ENCODE data around the gene TSN. TPM values are rescaled to one million over a fixed set of nuclear protein-coding genes. Genes with fewer than 3 reads are reported as not detected.

TSN gene
- total RNA-seq, 2 donors from 2014 or later, result 33.5 to 34.3 TPM

DNA sequence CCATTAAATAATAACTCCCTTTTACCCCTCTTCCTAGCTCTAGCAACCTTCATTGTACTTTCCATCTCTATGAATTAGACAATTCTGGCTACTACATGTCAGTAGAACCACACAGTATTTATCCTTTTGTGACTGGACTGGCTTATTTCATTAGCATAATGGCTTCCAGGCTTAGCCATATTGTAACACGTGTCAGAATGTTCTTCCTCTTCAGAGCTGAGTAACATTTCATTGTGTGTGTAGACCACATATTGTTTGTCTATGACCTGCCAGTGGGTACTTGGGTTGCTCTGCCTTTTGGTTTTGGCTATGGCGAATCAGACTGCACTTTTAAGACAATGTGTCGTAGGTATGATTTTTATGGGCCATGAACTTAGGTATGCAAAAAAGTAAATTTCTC is 20.9 kb downstream of the TSN start:
- Histone ChIP-seq H3K4me3 (no peak overlapping the region), H3K27ac (no peak overlapping the region), H3K9me3 (no peaks in the 10 kb centered on the region), H3K36me3 (no peaks in the 10 kb centered on the region), H3K4me1 (ENCODE audit: control insufficient read depth in 1 of 2, low read depth in 2 of 2) (no peaks in the 10 kb centered on the region), H3K27me3 (replicated peaks; ENCODE audit: insufficient read depth) (no peaks in the 10 kb centered on the region)
- ATAC-seq (ENCODE audit: insufficient number of reproducible peaks, low FRiP score, low read depth), result no peak
- DNase-seq (ENCODE audit: low spot score), result no peak
- TF ChIP-seq CTCF (IDR thresholded peaks at IDR 0.05), result no peak

- no peaks in the 10 kb centered on the region for H3K9me3 ChIP-seq
- no peak for TF ChIP-seq CTCF (IDR thresholded peaks at IDR 0.05)
- no peaks in the 10 kb centered on the region for H3K4me1 ChIP-seq (ENCODE audit: control insufficient read depth in 1 of 2, low read depth in 2 of 2)
- no peak overlapping the region for H3K27ac ChIP-seq
- no peak overlapping the region for H3K4me3 ChIP-seq
- H3K27me3 ChIP-seq (replicated peaks; ENCODE audit: insufficient read depth), result no peaks in the 10 kb centered on the region
- DNase-seq (ENCODE audit: low spot score), result no peak
- H3K36me3 ChIP-seq, result no peaks in the 10 kb centered on the region
- ATAC-seq (ENCODE audit: insufficient number of reproducible peaks, low FRiP score, low read depth), result no peak
These were observed 21.6 kb downstream of the TSN start for GRCh38 chr2:121776885-121777698.

DNA sequence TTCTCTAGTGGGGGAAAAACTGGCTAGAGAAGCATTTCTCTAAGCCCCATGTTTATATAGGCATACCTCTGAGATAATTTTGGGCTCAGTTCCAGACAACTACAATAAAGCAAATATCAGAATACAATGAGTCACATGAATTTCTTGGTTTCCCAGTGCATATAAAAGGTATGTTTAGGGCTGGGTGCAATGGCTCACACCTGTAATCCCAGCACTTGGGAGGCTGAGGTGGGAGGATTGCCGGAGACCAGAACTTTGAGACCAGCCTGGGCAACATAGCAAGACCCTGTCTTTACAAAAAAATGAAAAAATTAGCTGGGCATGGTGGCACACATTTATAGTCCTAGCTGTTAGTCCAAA is 22.2 kb downstream of the TSN start:
- no peaks in the 10 kb centered on the region for H3K27me3 ChIP-seq (replicated peaks; ENCODE audit: insufficient read depth)
- H3K27ac ChIP-seq, result no peak overlapping the region
- TF ChIP-seq CTCF (IDR thresholded peaks at IDR 0.05), result no peak
- ATAC-seq (ENCODE audit: insufficient number of reproducible peaks, low FRiP score, low read depth) (no peak), DNase-seq (ENCODE audit: low spot score) (no peak)
- no peaks in the 10 kb centered on the region for H3K9me3 ChIP-seq
- no peaks in the 10 kb centered on the region for H3K4me1 ChIP-seq (ENCODE audit: control insufficient read depth in 1 of 2, low read depth in 2 of 2)
- no peaks in the 10 kb centered on the region for H3K36me3 ChIP-seq
- no peak overlapping the region for H3K4me3 ChIP-seq

- H3K9me3 ChIP-seq, result no peaks in the 10 kb centered on the region
- no peak for TF ChIP-seq CTCF (IDR thresholded peaks at IDR 0.05)
- no peaks in the 10 kb centered on the region for H3K36me3 ChIP-seq
- no peaks in the 10 kb centered on the region for H3K4me1 ChIP-seq (ENCODE audit: control insufficient read depth in 1 of 2, low read depth in 2 of 2)
- ATAC-seq (ENCODE audit: insufficient number of reproducible peaks, low FRiP score, low read depth), result no peak
- no peaks in the 10 kb centered on the region for H3K27me3 ChIP-seq (replicated peaks; ENCODE audit: insufficient read depth)
- H3K4me3 ChIP-seq, result no peak overlapping the region
- no peak overlapping the region for H3K27ac ChIP-seq
- no peak for DNase-seq (ENCODE audit: low spot score)
These were observed 23.5 kb downstream of the TSN start for GRCh38 chr2:121778741-121779487.

DNA sequence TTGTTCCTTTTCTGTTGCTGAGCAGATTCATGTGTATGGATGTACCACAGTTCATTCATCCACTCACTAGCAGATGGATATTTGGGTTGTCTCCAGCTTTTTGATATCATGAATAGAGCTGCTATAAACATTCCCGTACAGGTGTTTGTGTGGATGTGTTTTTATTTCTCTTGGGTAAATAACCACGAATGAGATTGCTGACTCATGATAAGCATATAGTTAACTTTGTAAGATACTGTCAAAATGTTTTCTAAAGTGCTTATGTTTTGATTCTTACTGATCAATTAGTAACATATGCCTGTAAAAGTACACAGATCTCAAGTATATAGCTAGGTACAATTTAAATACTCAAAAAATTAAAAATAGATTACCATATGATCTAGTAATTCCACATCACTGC is 27.7 kb downstream of the TSN start:
- no peaks in the 10 kb centered on the region for H3K36me3 ChIP-seq
- no peak overlapping the region for H3K4me3 ChIP-seq
- DNase-seq (ENCODE audit: low spot score) (no peak), ATAC-seq (ENCODE audit: insufficient number of reproducible peaks, low FRiP score, low read depth) (no peak)
- no peaks in the 10 kb centered on the region for H3K4me1 ChIP-seq (ENCODE audit: control insufficient read depth in 1 of 2, low read depth in 2 of 2)
- no peak overlapping the region for H3K27ac ChIP-seq
- no peaks in the 10 kb centered on the region for H3K27me3 ChIP-seq (replicated peaks; ENCODE audit: insufficient read depth)
- H3K9me3 ChIP-seq, result no peaks in the 10 kb centered on the region
- no peak for TF ChIP-seq CTCF (IDR thresholded peaks at IDR 0.05)

Data from thoracic aorta (tissue), 2 donors.